GM23248 (cell line): Measurements from ENCODE around the gene ARHGAP5.

Experiments used
- EZH2 ChIP-seq: fragments of 200-600 bp; sonication (generic); IDR thresholded peaks from 2 replicates; pipeline ENCODE4 v1.6.1; 2018; ENCODE audit warnings: antibody characterized with exemption, mild to moderate bottlenecking; ENCODE audit not compliant: insufficient read depth, poor library complexity, severe bottlenecking
- EZH2phosphoT487 ChIP-seq: fragments of 200-600 bp; sonication (generic); IDR thresholded peaks from 2 replicates; pipeline ENCODE4 v1.6.1; 2018; ENCODE audit warnings: antibody characterized with exemption, moderate library complexity, mild to moderate bottlenecking, low read depth; ENCODE audit not compliant: insufficient read depth

DNA sequence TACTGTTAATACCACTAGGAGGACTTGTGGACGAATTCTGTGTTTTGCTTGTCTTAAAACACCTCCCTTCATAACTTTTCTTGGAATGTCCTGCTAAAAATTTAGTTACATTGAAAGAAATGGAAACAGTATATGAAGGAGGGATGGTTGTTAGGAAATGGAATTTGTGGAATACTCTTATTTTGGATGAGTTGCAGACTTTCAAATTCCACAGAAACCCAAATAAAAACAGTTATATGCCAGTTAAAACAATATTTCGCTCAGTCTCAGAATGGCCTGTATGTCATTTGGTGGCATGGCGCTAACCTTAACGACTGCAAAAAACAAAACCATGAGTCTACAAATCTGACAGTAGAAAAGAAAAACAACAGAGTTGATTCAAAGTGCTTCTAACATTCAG, 12.2 kb upstream of the ARHGAP5 start:
- TF ChIP-seq EZH2 (no peak), EZH2phosphoT487 (no peak)
